Activated CD4-positive, alpha-beta T cell treated with anti-CD3 and anti-CD28 coated beads for 1 hour (primary cell): Measurements from ENCODE around the gene WTAP.
"Not testable (repeated sequence)": the region's sequence is repeated elsewhere in the genome, so short reads cannot be mapped to it uniquely, and the experiment has no call there.

Experiments used
- DNase-seq: peaks from one replicate; pipeline ENCODE4 v3.0.0-alpha.2; 2020

WTAP gene

GRCh38 chr6:159693894-159694545 is 33.3 kb upstream of the WTAP start:
- no peak for DNase-seq

GRCh38 chr6:159695984-159696383 is 31.3 kb upstream of the WTAP start:
- DNase-seq: no peak

DNA sequence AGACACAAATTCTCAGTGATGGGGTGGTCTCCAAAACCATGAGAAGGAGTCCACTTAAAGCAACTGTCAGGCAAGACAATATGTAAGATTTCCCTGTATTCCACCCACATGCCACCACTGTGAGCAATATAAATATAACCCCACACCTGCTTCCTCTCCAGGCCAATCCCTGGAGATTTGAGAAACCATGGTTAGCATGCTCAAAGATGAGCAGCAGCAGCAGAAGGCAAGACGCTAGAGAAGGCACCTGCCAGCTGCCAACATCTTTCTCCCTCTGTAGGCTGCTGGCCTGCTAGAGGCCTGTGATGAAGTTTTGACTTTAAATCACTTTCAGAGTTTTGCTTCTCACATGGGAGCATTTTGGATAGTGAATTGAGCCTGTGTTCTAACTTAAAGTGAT is 26.3 kb upstream of the WTAP start:
- DNase-seq: no peak

DNA sequence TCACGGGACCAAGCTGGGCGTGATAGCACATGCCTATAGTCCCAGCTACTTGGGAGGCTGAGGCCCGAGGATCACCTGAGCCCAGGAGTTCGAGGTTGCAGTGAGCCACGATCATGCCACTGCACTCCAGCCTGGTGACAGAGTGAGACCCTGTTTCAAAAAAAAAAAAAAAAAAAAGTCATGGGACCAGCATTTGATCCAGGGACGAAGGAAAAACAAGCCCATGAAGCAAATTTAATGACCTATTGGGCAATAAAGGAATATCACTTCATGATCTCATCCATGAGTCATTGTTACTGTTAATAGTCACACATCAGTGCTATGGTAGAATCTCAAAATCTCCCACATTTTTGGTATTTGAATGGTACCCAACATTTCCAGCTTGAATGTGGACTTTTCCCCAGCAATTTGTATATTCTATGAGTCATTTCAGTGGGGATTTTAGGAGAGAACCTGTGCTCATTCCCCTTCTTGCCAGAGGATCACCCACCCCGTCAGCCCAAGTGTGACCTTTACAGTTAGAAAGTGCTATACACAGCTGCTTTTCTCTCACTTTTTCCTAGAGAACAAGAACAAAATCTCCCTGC is 25.8 kb upstream of the WTAP start:
- no peak for DNase-seq

DNA sequence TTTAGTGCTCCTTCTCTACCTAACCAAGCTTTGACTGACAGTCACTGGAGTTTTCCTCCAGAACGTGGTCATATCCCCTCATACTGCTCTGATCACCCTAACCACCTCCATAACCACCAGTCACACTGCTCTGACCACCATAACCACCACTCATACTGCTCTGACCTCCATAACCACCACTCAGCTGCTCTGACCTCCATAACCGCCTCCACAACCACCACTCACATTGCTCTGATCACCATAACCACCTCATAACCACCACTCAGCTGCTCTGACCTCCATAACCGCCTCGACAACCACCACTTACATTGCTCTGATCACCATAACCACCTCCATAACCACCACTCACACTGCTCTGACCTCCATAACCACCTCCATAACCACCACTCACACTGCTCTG is 16.7 kb upstream of the WTAP start:
- DNase-seq: not testable (repeated sequence)

GRCh38 chr6:159712389-159712788 is 14.9 kb upstream of the WTAP start:
- not testable (repeated sequence) for DNase-seq

- DNase-seq: no peak
These were observed 13.3 kb upstream of the WTAP start for GRCh38 chr6:159713984-159714383.

- DNase-seq: no peak
These were observed 12.9 kb upstream of the WTAP start for GRCh38 chr6:159714404-159714803.

DNA sequence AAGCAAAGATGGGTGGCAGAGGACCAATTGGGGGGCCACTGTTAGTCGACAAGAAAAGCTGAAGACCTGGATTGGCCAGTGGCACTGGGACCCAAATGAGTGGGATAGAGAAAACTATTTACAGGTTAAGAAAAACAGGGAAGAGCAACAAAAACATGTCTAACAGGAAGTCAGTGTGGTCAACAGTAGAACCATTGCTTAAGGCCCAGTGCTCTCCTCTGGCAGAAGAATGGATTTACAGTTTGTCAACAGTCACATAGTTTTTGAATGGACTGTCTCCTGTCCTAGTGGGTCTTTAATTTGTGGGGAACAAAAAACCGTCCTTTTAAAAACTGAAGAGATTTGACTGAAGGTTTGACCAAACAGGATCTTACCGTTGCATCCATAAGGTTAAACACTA is 12.1 kb upstream of the WTAP start:
- no peak for DNase-seq

GRCh38 chr6:159715605-159716004 is 11.7 kb upstream of the WTAP start:
- no peak for DNase-seq

DNA sequence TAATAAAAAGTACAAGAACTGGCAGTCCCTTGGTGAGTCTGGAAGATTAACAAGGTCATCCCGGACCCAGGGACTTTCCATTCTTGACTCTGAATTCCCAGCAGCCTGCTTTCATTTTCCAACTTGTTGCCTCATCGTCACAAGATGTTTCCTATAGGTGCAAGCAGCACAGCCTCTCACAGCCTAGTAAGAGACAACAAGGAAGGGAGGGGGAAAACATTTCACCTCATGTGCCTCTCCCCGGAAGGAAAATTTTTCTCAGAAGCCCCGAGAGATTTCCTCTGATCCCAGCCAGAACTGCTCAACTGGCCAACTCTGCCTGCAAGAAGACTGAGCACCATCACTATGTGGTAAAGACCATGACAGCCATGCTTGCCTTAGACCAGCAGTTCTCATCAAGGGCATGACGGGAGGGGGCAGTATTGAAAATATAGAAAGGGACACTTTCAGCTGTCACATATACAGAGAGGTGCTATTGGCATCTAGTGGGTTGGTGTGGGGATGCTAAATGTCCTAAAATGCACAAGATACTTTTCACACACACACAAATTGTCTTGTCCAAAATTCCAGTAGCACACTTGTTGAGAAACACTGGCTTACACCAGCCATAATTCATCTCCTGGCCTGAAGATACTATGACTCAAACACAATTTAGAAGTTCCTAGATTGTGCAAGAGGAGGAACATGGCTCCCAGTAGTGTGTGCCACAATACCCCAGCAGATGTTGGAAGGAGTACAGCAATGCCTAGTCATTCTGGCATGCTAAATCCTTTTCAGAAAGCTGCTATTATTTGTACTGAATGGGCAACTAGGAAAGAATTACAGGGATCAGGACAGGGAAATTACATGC is 10.8 kb upstream of the WTAP start:
- DNase-seq: no peak

GRCh38 chr6:159718634-159719033 is 8.7 kb upstream of the WTAP start:
- DNase-seq: no peak

GRCh38 chr6:159719287-159719686 is 8.0 kb upstream of the WTAP start:
- no peak for DNase-seq

GRCh38 chr6:159720708-159721107 is 6.6 kb upstream of the WTAP start:
- DNase-seq: no peak

GRCh38 chr6:159721981-159722380 is 5.3 kb upstream of the WTAP start:
- not testable (repeated sequence) for DNase-seq

- DNase-seq: no peak
These were observed 4.7 kb upstream of the WTAP start for GRCh38 chr6:159722655-159723054.

DNA sequence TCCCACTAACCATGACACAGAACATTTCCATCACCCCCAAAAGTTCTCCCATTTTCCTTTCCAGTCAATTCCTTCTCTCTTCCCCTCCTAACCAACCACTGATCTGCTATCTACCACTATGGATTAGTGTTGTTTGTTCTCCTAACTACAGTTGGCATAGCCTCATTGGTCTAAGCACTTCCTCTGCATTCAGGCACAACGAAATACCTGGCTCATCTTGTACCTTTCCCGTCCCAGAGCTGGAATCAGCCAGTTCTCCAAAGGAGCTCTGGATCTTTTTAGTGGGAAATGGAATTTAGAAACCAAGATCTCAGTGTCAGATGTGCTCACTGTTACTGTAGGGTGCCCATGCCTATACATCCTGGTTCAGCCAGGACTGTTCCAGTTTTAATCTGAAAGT is 4.0 kb upstream of the WTAP start:
- DNase-seq: no peak

- DNase-seq: no peak
These were observed 2.5 kb upstream of the WTAP start for GRCh38 chr6:159724778-159725177.

DNA sequence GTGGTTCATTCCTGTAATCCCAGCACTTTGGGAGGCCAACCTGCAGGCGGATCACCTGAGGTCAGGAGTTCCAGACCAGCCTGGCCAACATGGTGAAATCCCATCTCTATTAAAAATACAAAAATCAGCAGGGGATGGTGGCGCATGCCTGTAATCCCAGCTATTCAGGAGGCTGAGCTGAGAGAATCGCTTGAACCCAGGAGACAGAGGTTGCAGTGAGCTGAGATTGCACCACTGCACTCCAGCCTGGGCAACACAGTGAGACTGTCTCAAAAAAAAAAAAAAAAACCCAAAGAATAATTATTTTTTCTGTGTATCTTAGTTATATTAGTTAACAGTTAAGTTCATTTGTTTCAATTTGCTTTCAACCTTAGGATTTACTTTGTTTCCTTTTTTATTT is 2.1 kb upstream of the WTAP start:
- DNase-seq: not testable (repeated sequence)

GRCh38 chr6:159726255-159726917 is 920 bp upstream of the WTAP start:
- DNase-seq: no peak

DNA sequence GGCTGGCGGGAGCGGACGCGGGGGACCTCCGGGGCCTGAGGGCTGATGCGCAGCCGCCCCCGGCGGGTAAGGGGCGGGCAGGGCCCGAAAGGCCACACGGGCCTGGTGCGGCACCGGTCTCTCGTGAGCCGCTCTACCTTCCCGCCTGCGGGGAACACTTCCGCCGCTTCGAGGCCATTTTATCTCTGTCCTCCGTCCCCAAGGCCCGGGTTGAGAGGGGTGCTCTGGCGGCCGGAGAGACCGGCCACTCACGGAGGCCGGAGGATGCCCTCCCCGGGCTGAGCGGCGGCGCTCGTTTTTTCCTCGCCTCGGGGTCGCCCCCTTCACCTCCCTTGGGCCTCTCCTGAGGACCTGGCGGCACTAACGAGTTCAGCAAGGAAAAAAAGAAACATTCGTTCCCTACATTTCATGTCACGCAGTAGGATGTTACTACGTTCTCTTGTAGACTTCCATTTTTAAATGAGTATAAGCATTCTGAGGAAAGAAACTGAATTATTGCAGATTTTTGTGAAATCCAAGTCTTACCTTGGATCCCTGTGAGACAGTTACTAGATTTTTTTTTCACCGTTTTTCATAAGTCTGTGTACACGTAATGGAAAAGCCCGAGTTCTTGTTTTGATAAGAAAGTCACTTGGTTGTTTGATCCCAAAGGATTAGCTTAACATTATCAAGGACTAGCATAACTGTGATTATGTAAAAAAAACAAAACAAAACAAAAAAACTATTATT is 575 bp downstream of the WTAP start:
- no peak for DNase-seq

DNA sequence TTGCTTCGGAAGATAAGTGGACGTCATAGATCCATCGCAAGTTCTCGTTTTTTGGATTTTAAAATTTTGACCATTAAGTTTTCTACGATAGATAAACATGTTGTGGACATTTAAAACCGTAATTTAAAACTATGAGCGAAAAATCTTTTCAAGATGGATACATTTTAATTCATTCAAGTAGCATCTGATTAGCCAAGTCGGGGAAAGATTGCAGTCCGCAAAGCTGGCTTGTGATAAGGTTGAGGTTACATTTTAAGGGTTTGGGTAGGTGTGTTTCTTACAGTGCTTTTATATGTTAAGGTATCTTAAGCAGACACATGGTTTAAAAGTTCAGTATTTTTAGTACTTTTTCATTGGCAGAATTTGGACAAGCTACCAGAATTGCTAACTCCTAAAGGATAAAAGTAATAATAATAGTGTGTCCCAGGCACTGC is 1.2 kb downstream of the WTAP start:
- no peak for DNase-seq
